CD14-positive monocyte (primary cell): ENCODE data around the gene HES2. TPM values are rescaled to one million over a fixed set of nuclear protein-coding genes. Genes with fewer than 3 reads are reported as not detected.
A peak's percentile ranks its signal among the peaks of the same experiment; 100 is the strongest.

Experiments used
- DNase-seq, 3 donors: peaks; one replicate each; pipeline ENCODE4 v3.0.0-alpha.2; 2011 to 2022
- H2AFZ ChIP-seq: 2 replicates; pipeline ENCODE4 v1.6.0; 2012; ENCODE audit warnings: mild to moderate bottlenecking, low read depth, low read length, inconsistent platforms; ENCODE audit not compliant: insufficient read depth, poor library complexity, severe bottlenecking
- H3K27ac ChIP-seq, 2 donors: 1 replicate in 1 of 2; 2 replicates in 1 of 2; pipeline ENCODE4 v1.5.1; 2012 to 2013; ENCODE audit warnings: low read length in 2 of 2, control low read depth in 1 of 2, inconsistent platforms in 1 of 2, low read depth in 1 of 2, mild to moderate bottlenecking in 1 of 2
- H3K27me3 ChIP-seq, 2 donors: one replicate each; pipeline versions ENCODE4 v1.6.0 to v1.6.1; 2011 to 2013; ENCODE audit warnings: low read length in 2 of 2; ENCODE audit not compliant: control insufficient read depth in 2 of 2, insufficient read depth in 2 of 2
- H3K36me3 ChIP-seq, 2 donors: replicated peaks in 1 of 2; 1 replicate in 1 of 2; 2 replicates in 1 of 2; pipeline versions ENCODE4 v1.5.1 to v1.6.1; 2012 to 2013; ENCODE audit warnings: low read length in 2 of 2, control low read depth in 1 of 2, inconsistent platforms in 1 of 2, mild to moderate bottlenecking in 1 of 2; ENCODE audit not compliant: insufficient read depth in 2 of 2, control insufficient read depth in 1 of 2
- H3K4me1 ChIP-seq, 2 donors: 1 replicate in 1 of 2; 2 replicates in 1 of 2; pipeline versions ENCODE4 v1.5.1 to v1.6.1; 2012 to 2013; ENCODE audit warnings: low read length in 2 of 2, control low read depth in 1 of 2, inconsistent platforms in 1 of 2, mild to moderate bottlenecking in 1 of 2, moderate library complexity in 1 of 2; ENCODE audit not compliant: insufficient read depth in 2 of 2, control insufficient read depth in 1 of 2
- H3K4me2 ChIP-seq: replicated peaks from 2 replicates; pipeline ENCODE3; 2012; ENCODE audit warnings: low read length, moderate library complexity, mild to moderate bottlenecking; ENCODE audit not compliant: poor library complexity, severe bottlenecking; ENCODE audit errors: extremely low read depth
- H3K4me3 ChIP-seq, 3 experiments: fragments of 200-600 bp in 1 of 3; sonication (generic) in 1 of 3; replicated peaks in 1 of 3; 1 replicate in 2 of 3; 2 replicates in 1 of 3; pipeline ENCODE4 v1.5.1; 2011 to 2013; ENCODE audit warnings: low read length in 3 of 3, mild to moderate bottlenecking in 3 of 3, control low read depth in 2 of 3, low read depth in 2 of 3, inconsistent platforms in 1 of 3, moderate library complexity in 1 of 3
- H3K79me2 ChIP-seq: 2 replicates; pipeline ENCODE4 v1.6.0; 2012; ENCODE audit warnings: mild to moderate bottlenecking, control low read depth, inconsistent platforms, low read length, moderate library complexity; ENCODE audit not compliant: insufficient read depth
- H3K9ac ChIP-seq: 2 replicates; pipeline ENCODE4 v1.6.0; 2017; ENCODE audit warnings: low read length, mild to moderate bottlenecking; ENCODE audit not compliant: insufficient read depth, poor library complexity, severe bottlenecking
- H3K9me3 ChIP-seq, 2 donors: replicated peaks in 1 of 2; 1 replicate in 1 of 2; 2 replicates in 1 of 2; pipeline versions ENCODE4 v1.5.1 to v1.6.1; 2012 to 2013; ENCODE audit warnings: low read length in 2 of 2, control low read depth in 1 of 2; ENCODE audit not compliant: control insufficient read depth in 1 of 2, insufficient read depth in 1 of 2
- H4K20me1 ChIP-seq: 2 replicates; pipeline ENCODE4 v1.6.0; 2012; ENCODE audit warnings: mild to moderate bottlenecking, low read length, control low read depth, moderate library complexity; ENCODE audit not compliant: insufficient read depth
- H3K27ac Mint-ChIP-seq, 7 donors: one replicate each; pipeline ENCODE4 v1.8.0; 2020; ENCODE audit warnings: mild to moderate bottlenecking in 7 of 7, mixed read lengths in 7 of 7, moderate library complexity in 6 of 7, inconsistent platforms in 2 of 7
- H3K27me3 Mint-ChIP-seq, 3 donors: one replicate each; pipeline ENCODE4 v1.8.0; 2021 to 2022; ENCODE audit warnings: low read depth in 3 of 3, mild to moderate bottlenecking in 3 of 3, mixed read lengths in 3 of 3, moderate library complexity in 3 of 3, inconsistent platforms in 1 of 3
- H3K36me3 Mint-ChIP-seq, 2 donors: one replicate each; pipeline ENCODE4 v1.8.0; 2020; ENCODE audit warnings: mixed read lengths in 2 of 2, inconsistent platforms in 1 of 2, mild to moderate bottlenecking in 1 of 2
- H3K4me1 Mint-ChIP-seq: one replicate; pipeline ENCODE4 v1.8.0; 2020; ENCODE audit warnings: mild to moderate bottlenecking, mixed read lengths
- H3K4me3 Mint-ChIP-seq, 2 donors: one replicate each; pipeline ENCODE4 v1.8.0; 2020; ENCODE audit warnings: mild to moderate bottlenecking in 2 of 2, mixed read lengths in 2 of 2, moderate library complexity in 1 of 2
- H3K9me3 Mint-ChIP-seq, 7 donors: one replicate each; pipeline ENCODE4 v1.8.0; 2020 to 2022; ENCODE audit warnings: mixed read lengths in 7 of 7, mild to moderate bottlenecking in 6 of 7, moderate library complexity in 6 of 7, inconsistent platforms in 2 of 7
- CTCF ChIP-seq: fragments of 200-600 bp; IDR thresholded peaks from one replicate; pipeline ENCODE4 v1.8.0; 2022; ENCODE audit warnings: antibody characterized with exemption, mild to moderate bottlenecking
- WGBS: methylation state at CpG from one replicate; pipeline ENCODE4 v1.1.5; 2013; ENCODE audit warnings: missing lambda C conversion rate; ENCODE audit not compliant: insufficient coverage; 5-methylcytosine and 5-hydroxymethylcytosine counted together
- intact Hi-C, 2 donors: fragments of 100-400 bp; cut with micrococcal nuclease; formaldehyde crosslinking; loops; one replicate each; pipeline versions ENCODE4 v1.15.0 to v1.15.1; 2023
- polyA plus RNA-seq, 3 donors: library from polyadenylated mRNA; depleted of rRNA in 1 of 3; unstranded in 2 of 3; stranded (reverse) in 1 of 3; fragments of 300-500 nt in 2 of 3; fragments of >200 nt in 1 of 3; fragmentation: Illumina TruSeq in 2 of 3; gene quantifications; 1 replicate in 2 of 3; 2 replicates in 1 of 3; pipeline ENCODE4 v1.2.3, GENCODE V29; 2012 to 2021

Gene HES2
- polyA plus RNA-seq, 3 donors, result not detected

GRCh38 chr1:6423321-6423999 lies 3.7 kb upstream of the HES2 start:
- Histone ChIP-seq H3K4me3 (no peak overlapping the region), H3K27ac (no peak overlapping the region), H3K4me1 (peaks cover 0 to 6% of the 10 kb centered on the region in 2 donors), H3K9ac (no peak overlapping the region), H2AFZ (no peak overlapping the region), H3K4me2 (no peak overlapping the region), H3K79me2 (no peaks in the 10 kb centered on the region), H3K9me3 (peaks cover 0 to 12% of the 10 kb centered on the region in 2 donors), H4K20me1 (no peaks in the 10 kb centered on the region), H3K27me3 (peaks cover 30 to 68% of the 10 kb centered on the region in 2 donors), H3K36me3 (no peaks in the 10 kb centered on the region)
- Mint-ChIP-seq H3K9me3 (peaks cover 0 to 12% (median 5%) of the 10 kb centered on the region in 7 donors), H3K27me3 (peaks cover 69 to 86% (median 73%) of the 10 kb centered on the region in 3 donors), H3K4me3 (peak overlapping the region in 1 of 2 donors; percentile 87), H3K27ac (no peak overlapping the region), H3K36me3 (no peaks in the 10 kb centered on the region), H3K4me1 (peaks cover 6% of the 10 kb centered on the region)
- DNase-seq, result no peak
- intact Hi-C loops, result no loop called here
- WGBS, result 10% methylated on average over 17 of the region's 24 CpGs
- peak; percentile 64 for TF ChIP-seq CTCF

- DNase-seq, result no peak
- Histone ChIP-seq H3K9me3 (peaks cover 0 to 12% of the 10 kb centered on the region in 2 donors), H3K4me1 (peaks cover 0 to 6% of the 10 kb centered on the region in 2 donors), H4K20me1 (no peaks in the 10 kb centered on the region), H3K4me2 (no peak overlapping the region), H3K27ac (no peak overlapping the region), H3K79me2 (no peaks in the 10 kb centered on the region), H2AFZ (no peak overlapping the region), H3K36me3 (no peaks in the 10 kb centered on the region), H3K9ac (no peak overlapping the region), H3K4me3 (no peak overlapping the region), H3K27me3 (peaks cover 36 to 81% of the 10 kb centered on the region in 2 donors)
- H3K36me3 Mint-ChIP-seq, result no peaks in the 10 kb centered on the region
- intact Hi-C loops, result no loop called here
- H3K27ac Mint-ChIP-seq, result no peak overlapping the region
- peaks cover 71 to 94% (median 78%) of the 10 kb centered on the region in 3 donors for H3K27me3 Mint-ChIP-seq
- peak overlapping the region in 1 of 2 donors; percentile 73 for H3K4me3 Mint-ChIP-seq
- no peak for TF ChIP-seq CTCF
- peaks cover 6% of the 10 kb centered on the region for H3K4me1 Mint-ChIP-seq
- H3K9me3 Mint-ChIP-seq, result peaks cover 0 to 12% (median 5%) of the 10 kb centered on the region in 7 donors
- WGBS, result 60% methylated on average over 1 of the region's 4 CpGs
These were observed 1.5 kb upstream of the HES2 start for GRCh38 chr1:6421266-6421665.
